Measurements from ENCODE around the gene PKIG. TPM values are rescaled to one million over a fixed set of nuclear protein-coding genes. Genes with fewer than 3 reads are reported as not detected.

The PKIG gene
- total RNA-seq, 1 donor from 2014 or later: 30.1 TPM

- H3K27me3 Mint-ChIP-seq (ENCODE audit: low read depth, unreplicated experiment): no peaks in the 10 kb centered on the region
- FAIRE-seq (no peak), DNase-seq (ENCODE audit: low read depth) (no peak)
- TF ChIP-seq EZH2 (IDR thresholded peaks at IDR 0.05; ENCODE audit: insufficient read depth, low read length): no peak
- no peak for TF ChIP-seq CTCF (IDR thresholded peaks at IDR 0.05; ENCODE audit: insufficient read depth, low read depth, low read length)
- peaks cover 70% of the 10 kb centered on the region for H3K36me3 Mint-ChIP-seq (ENCODE audit: low read depth, unreplicated experiment)
- Histone ChIP-seq H3K79me2 (ENCODE audit: insufficient read depth, low read length) (no peaks in the 10 kb centered on the region), H3K4me3 (ENCODE audit: insufficient read depth, low read depth, low read length) (no peak overlapping the region), H3K27me3 (ENCODE audit: insufficient read depth, low read length) (no peaks in the 10 kb centered on the region), H3K9ac (ENCODE audit: low read length) (no peak overlapping the region), H3K4me2 (ENCODE audit: low read length) (no peak overlapping the region), H4K20me1 (ENCODE audit: insufficient read depth, low read length) (no peaks in the 10 kb centered on the region), H2AFZ (ENCODE audit: low read depth, low read length) (no peak overlapping the region), H3K36me3 (ENCODE audit: insufficient read depth, low read length) (no peaks in the 10 kb centered on the region), H3K9me3 (ENCODE audit: insufficient read depth, low read depth, low read length) (peaks cover 4% of the 10 kb centered on the region), H3K27ac (ENCODE audit: low read depth, low read length) (no peak overlapping the region), H3K4me1 (ENCODE audit: insufficient read depth, low read length) (no peaks in the 10 kb centered on the region)
- no peak overlapping the region for H3K4me3 Mint-ChIP-seq (ENCODE audit: unreplicated experiment)
- H3K4me1 Mint-ChIP-seq (ENCODE audit: low read depth, unreplicated experiment): no peaks in the 10 kb centered on the region
- H3K9me3 Mint-ChIP-seq (ENCODE audit: unreplicated experiment): peaks cover 10% of the 10 kb centered on the region
- H3K27ac Mint-ChIP-seq (ENCODE audit: unreplicated experiment): no peak overlapping the region
Measured at GRCh38 chr20:44624152-44624551, 41.8 kb downstream of the PKIG start.

- Histone ChIP-seq H4K20me1 (ENCODE audit: insufficient read depth, low read length) (no peaks in the 10 kb centered on the region), H3K4me2 (ENCODE audit: low read length) (no peak overlapping the region), H3K27me3 (ENCODE audit: insufficient read depth, low read length) (no peaks in the 10 kb centered on the region), H3K79me2 (ENCODE audit: insufficient read depth, low read length) (no peaks in the 10 kb centered on the region), H3K4me3 (ENCODE audit: insufficient read depth, low read depth, low read length) (no peak overlapping the region), H3K9ac (ENCODE audit: low read length) (no peak overlapping the region), H3K27ac (ENCODE audit: low read depth, low read length) (no peak overlapping the region), H3K36me3 (ENCODE audit: insufficient read depth, low read length) (no peaks in the 10 kb centered on the region), H3K9me3 (ENCODE audit: insufficient read depth, low read depth, low read length) (peaks cover 4% of the 10 kb centered on the region), H2AFZ (ENCODE audit: low read depth, low read length) (no peak overlapping the region), H3K4me1 (ENCODE audit: insufficient read depth, low read length) (no peaks in the 10 kb centered on the region)
- no peak for FAIRE-seq
- H3K36me3 Mint-ChIP-seq (ENCODE audit: low read depth, unreplicated experiment): peaks cover 69% of the 10 kb centered on the region
- H3K27me3 Mint-ChIP-seq (ENCODE audit: low read depth, unreplicated experiment): no peaks in the 10 kb centered on the region
- H3K4me1 Mint-ChIP-seq (ENCODE audit: low read depth, unreplicated experiment): no peaks in the 10 kb centered on the region
- no peak for TF ChIP-seq CTCF (IDR thresholded peaks at IDR 0.05; ENCODE audit: insufficient read depth, low read depth, low read length)
- TF ChIP-seq EZH2 (IDR thresholded peaks at IDR 0.05; ENCODE audit: insufficient read depth, low read length): no peak
- no peak overlapping the region for H3K4me3 Mint-ChIP-seq (ENCODE audit: unreplicated experiment)
- DNase-seq (ENCODE audit: low read depth): no peak
- peaks cover 10% of the 10 kb centered on the region for H3K9me3 Mint-ChIP-seq (ENCODE audit: unreplicated experiment)
- no peak overlapping the region for H3K27ac Mint-ChIP-seq (ENCODE audit: unreplicated experiment)
Measured at GRCh38 chr20:44624743-44625271, 42.4 kb downstream of the PKIG start.

GRCh38 chr20:44625361-44625760, 43.0 kb downstream of the PKIG start:
- H3K27ac Mint-ChIP-seq (ENCODE audit: unreplicated experiment): no peak overlapping the region
- peaks cover 65% of the 10 kb centered on the region for H3K36me3 Mint-ChIP-seq (ENCODE audit: low read depth, unreplicated experiment)
- H3K4me1 Mint-ChIP-seq (ENCODE audit: low read depth, unreplicated experiment): no peaks in the 10 kb centered on the region
- no peak for TF ChIP-seq CTCF (IDR thresholded peaks at IDR 0.05; ENCODE audit: insufficient read depth, low read depth, low read length)
- TF ChIP-seq EZH2 (IDR thresholded peaks at IDR 0.05; ENCODE audit: insufficient read depth, low read length): no peak
- peaks cover 10% of the 10 kb centered on the region for H3K9me3 Mint-ChIP-seq (ENCODE audit: unreplicated experiment)
- H3K27me3 ChIP-seq (ENCODE audit: insufficient read depth, low read length): no peaks in the 10 kb centered on the region
- H3K9ac ChIP-seq (ENCODE audit: low read length): no peak overlapping the region
- H3K79me2 ChIP-seq (ENCODE audit: insufficient read depth, low read length): no peaks in the 10 kb centered on the region
- H3K4me3 ChIP-seq (ENCODE audit: insufficient read depth, low read depth, low read length): no peak overlapping the region
- no peak for FAIRE-seq
- DNase-seq (ENCODE audit: low read depth): no peak
- H3K27me3 Mint-ChIP-seq (ENCODE audit: low read depth, unreplicated experiment): no peaks in the 10 kb centered on the region
- no peaks in the 10 kb centered on the region for H4K20me1 ChIP-seq (ENCODE audit: insufficient read depth, low read length)
- no peak overlapping the region for H3K4me3 Mint-ChIP-seq (ENCODE audit: unreplicated experiment)
- no peak overlapping the region for H2AFZ ChIP-seq (ENCODE audit: low read depth, low read length)
- H3K36me3 ChIP-seq (ENCODE audit: insufficient read depth, low read length): no peaks in the 10 kb centered on the region
- peaks cover 4% of the 10 kb centered on the region for H3K9me3 ChIP-seq (ENCODE audit: insufficient read depth, low read depth, low read length)
- H3K4me1 ChIP-seq (ENCODE audit: insufficient read depth, low read length): no peaks in the 10 kb centered on the region
- no peak overlapping the region for H3K27ac ChIP-seq (ENCODE audit: low read depth, low read length)
- H3K4me2 ChIP-seq (ENCODE audit: low read length): no peak overlapping the region
